Ovary (tissue), 3 donors: ENCODE data around the gene CLSTN1.
"Not testable (repeated sequence)": the region's sequence is repeated elsewhere in the genome, so short reads cannot be mapped to it uniquely, and the experiment has no call there.

Experiments used
- CTCF ChIP-seq, 3 donors: fragments of 450-650 bp in 2 of 3; fragments of 200-600 bp in 1 of 3; IDR thresholded peaks; one replicate each; pipeline versions ENCODE4 v1.5.1 to v1.8.0; 2016 to 2022; ENCODE audit warnings: antibody characterized with exemption in 3 of 3, mild to moderate bottlenecking in 1 of 3
- POLR2A ChIP-seq: fragments of 450-650 bp; IDR thresholded peaks from one replicate; pipeline ENCODE4 v1.6.1; 2017; ENCODE audit warnings: antibody characterized with exemption, mild to moderate bottlenecking, moderate library complexity
- donor health status: DM: no; HTN: no; CAD: no.

GRCh38 chr1:9712767-9713166 lies 111.0 kb downstream of the CLSTN1 start:
- not testable (repeated sequence) for TF ChIP-seq CTCF (IDR thresholded peaks at IDR 0.05); POLR2A
